ENCODE data around the gene DYNC2H1.
"Not testable (repeated sequence)": the region's sequence is repeated elsewhere in the genome, so short reads cannot be mapped to it uniquely, and the experiment has no call there.

DYNC2H1 gene

GRCh38 chr11:103368145-103368544, 258.9 kb downstream of the DYNC2H1 start:
- no peak for TF ChIP-seq CTCF (IDR thresholded peaks at IDR 0.05; ENCODE audit: low read depth, low read length, missing control alignments)
- no peak for DNase-seq (ENCODE audit: low read depth)
- no peak overlapping the region for H3K4me3 ChIP-seq (ENCODE audit: low read depth, low read length)

GRCh38 chr11:103370076-103370475, 260.9 kb downstream of the DYNC2H1 start:
- DNase-seq (ENCODE audit: low read depth): no peak
- H3K4me3 ChIP-seq (ENCODE audit: low read depth, low read length): no peak overlapping the region
- no peak for TF ChIP-seq CTCF (IDR thresholded peaks at IDR 0.05; ENCODE audit: low read depth, low read length, missing control alignments)

- no peak overlapping the region for H3K4me3 ChIP-seq (ENCODE audit: low read depth, low read length)
- DNase-seq (ENCODE audit: low read depth): no peak
- no peak for TF ChIP-seq CTCF (IDR thresholded peaks at IDR 0.05; ENCODE audit: low read depth, low read length, missing control alignments)
These were observed 263.7 kb downstream of the DYNC2H1 start for GRCh38 chr11:103372906-103373305.

- not testable (repeated sequence) for H3K4me3 ChIP-seq (ENCODE audit: low read depth, low read length); DNase-seq (ENCODE audit: low read depth)
These were observed 265.0 kb downstream of the DYNC2H1 start for GRCh38 chr11:103374227-103374626.

GRCh38 chr11:103378931-103379330, 269.7 kb downstream of the DYNC2H1 start:
- DNase-seq (ENCODE audit: low read depth): no peak
- TF ChIP-seq CTCF (IDR thresholded peaks at IDR 0.05; ENCODE audit: low read depth, low read length, missing control alignments): no peak

GRCh38 chr11:103380031-103380430, 270.8 kb downstream of the DYNC2H1 start:
- TF ChIP-seq CTCF (IDR thresholded peaks at IDR 0.05; ENCODE audit: low read depth, low read length, missing control alignments): no peak
- no peak overlapping the region for H3K4me3 ChIP-seq (ENCODE audit: low read depth, low read length)
- DNase-seq (ENCODE audit: low read depth): no peak

More at GRCh38 chr11:103378931-103379330, 269.7 kb downstream of the DYNC2H1 start:
- no peak overlapping the region for H3K4me3 ChIP-seq (ENCODE audit: low read depth, low read length)

GRCh38 chr11:103384652-103385051, 275.4 kb downstream of the DYNC2H1 start:
- no peak for DNase-seq (ENCODE audit: low read depth)
- TF ChIP-seq CTCF (IDR thresholded peaks at IDR 0.05; ENCODE audit: low read depth, low read length, missing control alignments): no peak
- H3K4me3 ChIP-seq (ENCODE audit: low read depth, low read length): no peak overlapping the region

GRCh38 chr11:103395612-103396011, 286.4 kb downstream of the DYNC2H1 start:
- no peak for DNase-seq (ENCODE audit: low read depth)
- H3K4me3 ChIP-seq (ENCODE audit: low read depth, low read length): no peak overlapping the region
- TF ChIP-seq CTCF (IDR thresholded peaks at IDR 0.05; ENCODE audit: low read depth, low read length, missing control alignments): no peak
